ENCODE results near the gene GALNT10.
A peak's percentile ranks its signal among the peaks of the same experiment; 100 is the strongest.

The GALNT10 gene

DNA sequence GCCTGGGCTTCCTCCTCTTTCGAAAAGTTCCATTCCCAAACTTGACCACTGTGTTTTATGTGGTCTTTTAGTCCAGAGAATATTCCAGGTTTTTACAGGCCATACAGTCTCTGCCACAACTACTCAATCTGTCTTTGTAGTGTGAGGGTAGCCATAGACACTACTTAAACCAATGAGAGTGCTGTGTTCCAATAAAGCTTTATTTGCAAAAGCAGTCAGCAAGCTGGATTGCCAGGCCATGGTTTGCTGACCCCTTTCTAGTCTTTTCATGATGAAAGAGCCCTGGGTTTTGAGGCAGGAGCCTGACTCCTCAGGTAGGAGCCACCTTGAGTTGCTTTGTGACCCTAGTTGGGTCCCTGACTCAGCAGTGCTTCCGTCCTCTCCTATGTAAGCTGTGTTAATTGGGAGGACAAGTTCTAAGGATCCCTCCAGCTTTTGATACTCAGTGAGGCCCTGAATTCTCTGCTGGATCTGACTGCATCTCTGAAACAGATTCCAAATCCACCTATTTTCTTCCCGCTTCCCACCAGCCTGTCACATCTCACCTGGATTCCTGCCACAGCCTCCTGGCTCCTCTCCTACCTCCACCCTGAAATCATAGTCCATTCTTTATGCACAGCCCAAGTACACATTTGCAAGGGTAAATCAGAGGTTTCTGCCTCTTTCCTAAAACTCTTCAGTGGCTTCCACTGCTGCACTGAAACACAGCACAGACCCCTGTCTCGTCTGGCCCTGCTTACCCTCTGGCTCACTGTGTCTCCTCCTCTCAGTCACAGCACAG, 13.5 kb downstream of the GALNT10 start:
- no peak for DNase-seq

DNA sequence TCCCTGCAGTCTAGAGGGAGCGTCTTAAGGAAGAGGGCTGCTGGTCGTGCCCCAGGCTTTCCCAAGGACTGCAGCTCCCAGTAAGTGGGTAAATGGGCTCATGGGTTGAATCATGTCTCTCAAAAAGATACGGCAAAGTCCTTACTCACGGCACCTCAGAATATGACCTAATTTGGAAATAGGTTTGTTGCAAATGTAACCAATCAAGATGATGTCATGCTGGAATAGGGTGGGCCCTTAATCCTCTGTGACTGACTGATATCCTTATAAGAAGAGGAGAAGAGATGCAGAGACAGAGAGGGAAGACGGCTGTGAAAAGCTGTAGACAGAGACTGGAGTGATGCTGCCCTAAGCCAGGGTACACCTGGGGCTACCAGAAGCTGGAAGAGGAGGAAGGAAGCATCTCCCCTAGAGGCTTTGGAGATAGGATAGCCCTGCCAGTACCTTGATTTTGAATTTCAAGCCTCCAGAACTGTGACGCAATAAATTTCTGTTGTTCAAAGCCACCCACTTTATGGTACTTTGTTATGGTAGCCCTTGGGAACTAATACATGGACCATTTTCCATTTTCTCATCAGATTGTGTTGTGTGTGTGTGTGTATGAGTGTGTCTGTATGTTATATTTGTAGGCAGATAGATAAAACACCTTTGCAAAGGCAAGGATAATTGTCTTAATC, 15.0 kb downstream of the GALNT10 start:
- no peak for DNase-seq

DNA sequence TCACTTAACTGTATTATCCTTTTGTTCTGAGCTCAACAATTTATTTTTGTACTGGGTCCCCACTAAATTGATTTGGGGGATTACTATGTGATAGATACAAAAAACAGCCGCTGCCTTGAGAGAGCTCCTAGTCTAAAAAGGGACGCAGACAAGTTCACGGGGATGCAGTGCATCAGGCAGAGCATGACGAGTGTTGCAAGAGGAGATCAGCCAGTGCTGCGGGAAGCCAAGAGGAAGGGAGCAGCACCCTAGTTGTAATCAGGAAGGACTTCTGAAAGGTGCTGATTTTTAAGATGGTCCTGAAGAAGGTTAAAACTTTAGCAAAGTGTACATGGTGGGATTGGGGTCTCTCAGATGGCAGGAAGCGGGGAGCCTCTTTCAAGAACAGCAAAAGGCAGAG, 15.8 kb downstream of the GALNT10 start:
- no peak for DNase-seq

DNA sequence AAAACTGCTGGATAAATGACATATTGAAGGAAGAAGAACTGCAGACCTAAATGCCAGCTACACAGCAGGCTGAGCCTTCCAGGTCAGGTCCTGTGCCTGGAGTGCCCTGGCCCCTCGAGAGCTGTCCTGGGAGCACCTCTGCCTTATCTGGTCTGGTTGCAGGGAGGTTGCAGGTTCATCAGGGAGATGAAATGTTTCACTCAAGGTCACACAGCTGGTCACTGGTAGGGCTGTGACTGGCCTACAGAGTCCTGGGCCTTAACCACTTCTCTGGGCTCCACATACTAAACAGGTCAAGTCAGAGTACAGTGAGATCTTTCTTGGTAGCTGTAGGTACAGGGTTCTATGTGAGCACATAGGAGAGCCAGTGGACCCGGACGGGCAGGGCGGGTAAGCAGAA, 16.7 kb downstream of the GALNT10 start:
- DNase-seq, result no peak

DNA sequence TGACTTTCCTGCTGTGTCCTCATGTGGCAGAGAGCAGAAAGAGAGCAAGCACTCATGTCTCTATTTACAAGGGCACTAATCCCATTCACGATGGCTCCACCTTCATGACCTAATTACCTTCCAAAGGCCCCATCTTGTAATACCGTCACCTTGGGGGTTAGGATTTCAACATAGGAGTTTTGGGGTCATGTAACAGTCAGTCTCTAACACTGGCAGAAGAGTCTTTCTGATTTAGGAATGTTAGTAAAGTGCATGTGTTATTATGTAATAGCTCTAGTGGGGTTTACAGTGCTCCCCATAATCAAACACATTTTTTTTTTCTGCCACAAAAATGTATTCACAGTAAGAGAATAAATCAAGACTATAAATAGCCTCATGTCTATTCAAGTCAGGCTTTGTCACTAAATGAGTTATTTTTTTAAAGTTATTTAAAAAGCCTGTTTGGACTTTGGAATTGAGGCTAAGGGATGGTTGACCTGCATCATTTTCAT, 19.1 kb downstream of the GALNT10 start:
- no peak for DNase-seq

DNA sequence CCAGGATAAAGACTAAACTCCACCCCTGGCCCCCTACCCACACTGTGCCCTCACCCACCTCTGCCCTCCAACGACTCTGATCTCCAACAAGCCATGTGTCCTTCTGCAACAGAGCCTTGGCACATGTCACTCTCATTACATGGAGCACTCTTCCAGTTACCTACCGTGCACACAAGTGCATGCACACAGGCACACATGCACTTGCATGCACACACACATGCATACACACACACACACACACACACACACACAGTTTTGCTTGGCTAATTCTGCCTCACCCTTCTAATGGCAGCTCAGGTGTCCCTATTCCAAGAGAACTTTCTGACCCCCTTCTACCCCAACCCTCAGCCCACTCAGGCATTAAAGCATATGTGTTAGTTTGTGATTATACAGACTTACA, 19.6 kb downstream of the GALNT10 start:
- no peak for DNase-seq

DNA sequence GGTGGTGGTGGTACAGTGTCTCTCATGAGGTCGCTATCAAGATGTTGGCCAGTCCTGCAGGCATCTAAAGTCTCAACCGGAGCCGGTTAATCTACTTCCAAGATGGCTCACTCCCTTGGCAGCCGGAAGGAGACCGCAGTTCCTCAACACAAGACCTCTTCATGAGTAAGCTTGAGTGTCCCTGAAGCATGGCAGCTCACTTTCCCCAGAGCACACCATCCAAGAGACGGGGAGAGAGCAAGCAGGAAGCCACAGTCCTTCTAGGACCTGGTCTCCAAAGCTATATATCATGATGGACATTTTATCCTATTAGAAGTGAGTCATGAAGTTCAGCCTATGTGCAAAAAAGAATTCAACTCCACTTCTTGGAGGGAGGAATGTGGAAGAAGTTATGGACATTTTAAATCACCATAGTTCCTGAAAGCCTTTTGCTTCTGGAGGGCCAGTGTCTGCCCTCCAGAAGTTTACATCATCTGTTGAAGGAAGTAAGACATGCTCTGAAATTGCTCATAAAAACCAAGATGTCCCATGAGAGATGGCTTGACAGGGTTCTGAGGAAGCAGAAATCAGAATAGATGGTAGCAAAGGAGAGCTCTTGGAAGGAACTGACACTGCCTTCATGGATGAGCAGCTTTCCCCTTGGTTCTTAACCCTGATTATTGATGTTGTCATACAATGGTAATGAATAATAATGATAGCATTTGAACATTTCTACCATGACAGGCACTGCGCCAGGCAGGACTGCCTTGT, 21.3 kb downstream of the GALNT10 start:
- DNase-seq, result no peak

DNA sequence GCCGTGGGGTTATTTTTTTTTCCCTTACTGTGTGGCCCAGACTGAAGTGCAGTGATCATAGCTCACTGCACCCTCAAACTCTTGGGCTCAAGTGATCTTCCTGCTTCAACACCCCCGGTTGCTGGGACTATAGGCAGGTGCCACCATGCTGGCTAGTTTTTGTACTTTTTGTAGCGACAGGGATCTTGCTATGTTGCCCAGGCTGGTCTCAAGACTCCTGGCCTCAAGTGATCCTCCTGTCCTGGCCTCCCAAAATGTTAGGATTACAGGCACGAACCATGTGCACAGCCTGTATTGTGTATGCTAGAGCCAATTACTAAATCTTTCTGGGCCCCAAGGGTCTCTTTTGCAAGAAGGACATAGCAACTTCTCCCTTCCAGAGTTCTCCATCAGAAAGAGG, 23.1 kb downstream of the GALNT10 start:
- no peak for DNase-seq

DNA sequence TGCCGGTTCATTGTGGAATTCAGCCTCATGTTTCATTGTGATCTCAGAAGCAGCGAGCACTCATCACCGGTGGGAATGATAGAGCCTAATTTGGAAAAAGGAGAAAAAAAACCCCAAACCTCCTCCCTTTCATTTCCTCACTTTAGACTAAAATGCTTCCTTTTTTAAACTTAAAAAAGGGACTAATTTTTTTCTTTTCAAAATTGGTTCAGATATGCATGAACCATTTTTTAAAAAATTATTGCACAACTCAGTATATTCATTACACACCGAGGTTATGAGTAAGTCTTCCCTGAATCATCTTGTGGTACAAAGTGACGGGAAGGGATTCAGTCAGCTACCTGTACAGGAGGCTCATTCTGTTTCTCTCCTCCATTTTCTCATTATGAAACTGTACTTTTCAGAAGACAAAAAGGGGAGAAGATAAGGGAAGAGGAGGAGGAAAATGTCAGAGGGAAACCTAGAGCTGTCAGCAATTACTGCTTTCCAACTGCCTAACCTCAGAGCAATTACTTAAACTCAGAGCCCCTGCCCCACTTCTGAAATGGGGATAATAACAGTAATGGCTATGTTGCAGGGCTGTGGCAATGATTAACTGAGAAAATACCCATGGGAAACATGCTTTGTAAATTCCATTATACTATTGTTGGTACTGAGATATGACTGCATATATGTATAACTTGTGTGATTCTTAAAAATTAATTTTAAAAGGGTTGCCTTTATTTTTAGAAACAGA, 24.0 kb downstream of the GALNT10 start:
- DNase-seq, result no peak

DNA sequence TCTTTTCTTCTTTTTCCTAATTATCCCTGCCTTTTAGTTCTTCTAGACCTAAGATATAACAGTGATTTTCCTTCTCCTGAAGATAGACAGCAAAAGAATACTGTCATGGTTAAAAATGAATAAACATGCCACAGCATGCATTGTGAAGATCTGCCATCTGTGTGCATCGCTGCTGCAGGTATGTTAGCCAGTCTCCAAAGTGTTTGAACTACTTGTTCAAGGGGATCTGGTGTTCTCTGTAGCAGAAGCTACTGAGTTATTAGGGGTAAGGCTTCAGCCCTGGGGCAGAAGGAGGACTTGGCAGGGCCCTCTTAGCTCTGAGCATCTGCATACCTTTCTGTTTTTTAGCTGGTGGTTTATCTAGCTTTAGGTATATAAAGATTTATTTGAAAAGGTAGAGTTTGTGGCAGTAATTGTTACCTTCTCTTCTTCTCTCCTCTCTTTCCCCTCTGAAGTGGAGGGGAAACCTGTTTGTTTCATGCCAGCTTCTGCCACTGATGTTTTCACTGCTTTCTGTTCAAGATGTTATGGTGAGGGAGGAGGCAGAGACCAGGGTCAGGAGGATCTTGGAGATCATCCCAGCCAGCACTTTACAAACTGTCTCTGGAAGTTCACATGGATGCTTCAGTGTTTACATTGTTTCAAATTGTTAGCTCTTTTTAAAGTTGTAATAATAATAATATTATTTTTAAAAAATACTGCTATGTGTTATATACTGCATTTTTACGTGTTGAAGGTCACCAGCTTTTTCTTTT, 25.2 kb downstream of the GALNT10 start:
- DNase-seq, result no peak

DNA sequence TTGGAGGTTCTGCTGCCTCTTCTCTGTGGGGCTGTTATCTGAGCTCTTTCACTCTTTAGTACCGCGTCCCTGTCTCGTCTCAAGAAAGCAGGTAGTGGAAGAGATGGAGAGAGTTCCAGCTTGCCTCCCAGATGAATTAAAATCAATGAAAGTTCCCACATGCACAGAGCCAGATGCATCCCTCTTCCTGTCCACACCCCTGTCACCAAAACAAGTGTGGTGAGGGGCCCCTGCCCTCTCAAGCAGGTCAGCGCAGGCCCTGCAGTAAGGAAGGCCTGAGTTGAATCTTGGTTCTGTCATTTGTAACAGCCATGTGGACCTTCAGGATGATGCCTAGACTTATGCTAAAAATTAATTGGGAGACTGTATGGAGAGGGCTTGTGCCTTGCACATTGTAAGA, 26.9 kb downstream of the GALNT10 start:
- no peak for DNase-seq

DNA sequence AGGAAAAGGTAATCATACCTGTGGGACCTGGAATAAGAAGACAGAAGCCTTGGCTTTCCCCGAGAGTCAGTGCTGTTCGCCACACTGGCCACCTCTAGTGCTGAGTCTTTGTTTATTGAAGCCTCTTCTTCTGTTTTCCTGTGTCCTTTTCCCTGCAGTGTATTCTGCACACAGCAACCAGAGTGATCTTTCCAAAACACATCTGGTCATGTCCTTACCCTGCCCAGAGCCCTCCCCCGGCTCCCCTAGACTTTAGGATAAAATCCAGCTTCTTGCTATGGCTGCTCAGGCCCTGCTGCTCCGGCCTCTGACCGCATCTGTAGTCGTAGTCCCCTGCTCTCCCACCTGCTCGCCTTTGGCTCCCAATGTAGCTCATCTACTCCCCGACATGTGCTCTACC, 28.3 kb downstream of the GALNT10 start:
- DNase-seq, result no peak

DNA sequence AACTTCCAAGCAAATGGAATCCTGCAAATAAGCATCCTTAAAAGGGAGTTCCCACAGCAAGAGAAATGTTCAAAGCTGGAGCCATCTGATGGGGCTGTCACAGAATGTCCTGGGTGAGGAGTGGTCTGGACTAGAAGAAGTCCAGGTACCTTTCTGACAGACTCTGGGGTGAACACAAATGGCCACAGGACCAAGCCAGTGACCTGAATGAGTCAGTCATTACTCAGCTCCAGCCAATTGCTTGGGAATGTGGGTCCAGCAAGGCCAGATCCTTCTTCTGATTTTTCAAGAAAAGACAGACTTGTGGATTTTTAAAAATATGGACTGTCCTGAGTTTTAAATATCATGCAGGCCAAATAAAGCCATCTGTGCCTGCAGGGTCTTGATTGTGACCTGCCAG, 30.1 kb downstream of the GALNT10 start:
- no peak for DNase-seq

DNA sequence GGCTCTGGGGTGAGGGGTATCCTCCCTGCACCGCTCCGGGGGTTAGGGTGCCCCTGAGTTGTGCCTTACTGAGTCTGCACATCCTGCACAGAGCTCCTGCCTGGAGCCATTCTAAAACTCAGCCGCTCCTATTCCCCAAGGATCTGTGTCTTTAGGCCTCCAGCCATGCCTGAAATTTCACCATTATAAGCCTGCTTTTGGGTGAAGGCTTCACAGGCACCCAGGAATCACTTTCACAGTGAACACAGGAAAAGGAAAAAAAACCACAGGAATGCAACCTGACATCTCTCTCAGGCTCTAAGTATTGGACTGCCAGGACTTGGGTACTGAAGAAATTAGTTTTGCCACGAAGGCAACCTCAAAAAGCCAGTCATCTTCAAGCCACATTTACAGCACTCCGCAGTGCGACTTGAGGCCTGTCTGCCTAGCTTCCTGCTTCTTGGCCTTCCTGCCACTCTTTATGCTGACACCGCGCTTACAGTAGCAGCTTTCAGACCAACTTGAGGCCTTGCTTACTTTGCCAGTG, 30.9 kb downstream of the GALNT10 start:
- peak; percentile 30 to 39 for DNase-seq

DNA sequence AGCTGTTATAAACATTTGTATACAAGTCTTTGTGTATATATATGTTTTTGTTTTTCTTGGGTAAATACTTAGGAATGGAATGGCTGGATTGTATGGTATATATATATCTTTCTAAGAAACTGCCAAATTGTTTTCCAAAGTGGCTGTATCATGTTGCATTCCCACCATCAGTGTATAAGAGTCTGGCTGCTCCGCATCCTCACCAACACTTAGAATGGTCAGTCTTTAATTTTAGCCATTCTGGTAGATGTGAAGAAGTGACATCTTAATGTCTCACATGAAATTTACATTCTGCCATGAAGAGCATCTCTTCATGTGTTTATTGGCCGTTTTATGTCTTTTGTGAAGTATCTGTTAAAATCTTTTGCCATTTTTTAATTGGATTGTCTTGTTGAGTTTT, 31.9 kb downstream of the GALNT10 start:
- no peak for DNase-seq

DNA sequence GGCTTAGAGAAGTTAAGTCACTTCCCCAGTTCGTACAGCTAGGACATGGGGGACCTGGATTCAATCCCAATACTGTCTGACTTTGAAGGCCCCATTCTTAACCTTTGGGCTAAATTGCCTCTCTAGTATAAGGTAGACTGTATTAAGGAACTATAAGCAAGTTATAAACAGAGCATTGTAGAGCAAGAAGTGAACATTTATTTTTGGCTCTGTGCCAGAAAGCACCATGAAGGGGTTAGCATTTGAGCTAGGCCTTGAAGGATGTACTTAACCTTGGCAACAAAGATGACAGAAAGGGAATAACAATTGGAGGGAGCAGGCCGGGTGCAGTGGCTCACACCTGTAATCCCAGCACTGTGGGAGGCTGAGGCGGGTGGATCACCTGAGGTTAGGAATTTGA, 32.8 kb downstream of the GALNT10 start:
- DNase-seq, result no peak

DNA sequence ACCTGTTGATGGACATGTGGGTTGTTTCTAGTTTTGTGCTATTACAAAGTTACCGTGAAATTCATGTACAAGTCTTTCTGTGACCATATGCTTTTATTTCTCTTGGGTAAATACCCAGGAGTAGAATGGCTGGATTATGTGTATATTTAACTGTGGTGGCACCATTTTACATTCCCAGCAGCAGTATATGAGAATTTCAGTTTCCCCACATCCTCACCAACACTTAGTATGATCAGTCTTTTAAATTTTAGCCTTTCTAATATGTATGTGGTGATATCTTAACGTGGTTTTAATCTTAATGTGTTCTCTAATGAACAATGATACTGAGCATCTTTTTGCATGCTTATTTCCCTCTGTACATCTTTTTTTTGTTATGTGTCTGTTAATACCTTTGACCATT, 36.6 kb downstream of the GALNT10 start:
- DNase-seq, result no peak

DNA sequence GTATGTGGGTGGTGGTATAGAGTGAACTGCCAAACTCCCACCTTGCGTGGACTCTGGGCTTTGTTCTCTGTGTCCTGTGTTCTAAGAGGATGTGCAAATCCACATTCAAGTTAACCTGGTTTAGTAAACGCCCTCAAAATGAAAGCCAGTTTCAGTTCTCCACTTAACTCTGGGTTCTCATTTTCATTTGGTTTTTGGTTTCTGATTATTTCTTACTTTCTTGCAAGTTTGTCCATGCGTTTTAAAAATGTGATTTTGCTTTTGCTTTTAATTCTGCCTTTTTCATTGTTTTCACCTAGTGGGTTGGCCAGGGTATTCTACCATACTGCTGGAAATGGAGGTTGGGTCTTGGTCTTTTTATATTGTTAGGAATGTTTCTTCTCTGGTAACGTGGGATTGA, 38.2 kb downstream of the GALNT10 start:
- DNase-seq, result no peak

DNA sequence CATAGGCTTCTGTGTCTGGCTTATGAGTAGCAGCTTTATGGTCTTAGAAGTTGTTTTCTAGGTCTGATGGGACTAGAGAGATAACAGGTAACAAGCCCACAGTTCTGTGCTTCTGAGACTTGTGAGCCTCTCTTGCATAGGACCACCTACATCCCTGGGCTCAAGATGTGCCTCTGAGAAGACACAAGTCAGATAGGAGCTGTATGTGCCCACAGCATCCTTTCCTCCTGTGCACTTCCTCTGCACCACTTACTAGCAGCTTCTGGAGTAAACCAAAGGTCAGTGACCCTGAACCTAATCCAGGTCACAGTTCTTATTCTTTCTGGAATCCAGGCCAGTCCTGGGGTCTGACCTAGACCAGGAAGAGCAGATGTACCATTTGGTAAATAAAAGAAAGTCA, 40.0 kb downstream of the GALNT10 start:
- DNase-seq, result no peak

DNA sequence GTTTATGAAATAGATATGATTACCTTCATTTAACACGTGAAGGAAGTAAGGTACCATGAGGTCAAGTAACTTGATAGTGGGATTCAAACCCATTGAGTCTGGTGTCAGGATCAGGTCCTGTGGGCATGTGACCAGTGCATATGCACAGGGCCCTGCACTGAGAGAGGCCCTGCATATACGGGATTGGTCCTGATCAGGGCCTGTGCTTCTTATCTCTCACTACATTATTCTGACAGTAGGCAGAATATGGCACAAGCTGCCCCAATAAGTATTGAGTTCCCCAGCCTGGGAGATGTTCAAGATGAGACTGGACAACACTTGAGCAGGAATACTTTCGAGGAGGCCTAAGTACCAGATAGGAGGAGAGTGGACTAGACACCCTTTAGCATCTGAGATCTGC, 44.0 kb downstream of the GALNT10 start:
- DNase-seq, result no peak

DNA sequence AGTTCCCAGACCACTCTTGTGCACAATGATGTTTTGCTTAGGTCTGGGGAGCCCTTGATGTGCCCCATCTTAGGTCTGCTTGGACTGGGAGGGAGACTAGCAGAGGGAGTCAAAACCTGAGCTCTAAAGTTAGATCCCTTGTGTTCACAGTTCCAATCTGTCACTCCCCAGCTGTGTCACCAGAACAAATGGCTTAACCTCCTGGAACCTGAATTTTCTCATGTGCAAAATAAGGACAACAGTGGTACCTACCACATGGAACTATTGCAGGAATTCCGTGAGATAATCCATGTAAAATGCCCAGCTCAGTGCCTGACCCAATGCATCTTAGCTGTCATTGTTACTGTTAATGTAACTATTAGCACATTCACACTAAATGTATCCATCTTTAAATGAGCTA, 45.5 kb downstream of the GALNT10 start:
- no peak for DNase-seq

All from stimulated activated CD4-positive, alpha-beta T cell treated with anti-CD3 and anti-CD28 coated beads, Interleukin-2, amount 100 ng/mL, for 48 hours (primary cell).